GM12878 (cell line): ENCODE measurements around the gene ARHGAP6. TPM values are rescaled to one million over a fixed set of nuclear protein-coding genes. Genes with fewer than 3 reads are reported as not detected.
A peak's percentile ranks its signal among the peaks of the same experiment; 100 is the strongest.

Experiments
- ATAC-seq: fragments of 200-7000 bp; cut with Tn5 transposase; 3 replicates; pipeline ENCODE4 v1.9.1; 2020; ENCODE audit warnings: mild to moderate bottlenecking, moderate library complexity
- BruUV-seq: library from RNA; stranded (reverse); fragments of 400-500 nt; replicated peaks from 2 replicates; lab custom pipeline; 2021; lab: Mats Ljungman, UMichigan
- CTCF ChIA-PET: fragments of 300-600 bp; sonication (Branson Sonifier 250); formaldehyde crosslinking; extraction: SDS; loops from one replicate; lab custom pipeline; 2021; ENCODE audit warnings: inconsistent platforms; lab: Yijun Ruan, JAX
- POLR2A ChIA-PET: fragments of 350-600 bp; formaldehyde crosslinking; extraction: SDS; loops from one replicate; lab custom pipeline; 2021; ENCODE audit warnings: inconsistent platforms; lab: Charles Lee
- RAD21 ChIA-PET: fragments of 300-600 bp; sonication (Branson Sonifier 250); formaldehyde crosslinking; loops from one replicate; lab custom pipeline; 2023; ENCODE audit warnings: antibody characterized with exemption; ENCODE audit not compliant: unreplicated experiment; lab: Charles Lee
- SMC1A ChIA-PET: fragments of 300-600 bp; sonication (Branson Sonifier 250); formaldehyde crosslinking; loops from one replicate; lab custom pipeline; 2023; ENCODE audit not compliant: unreplicated experiment, uncharacterized antibody; lab: Charles Lee
- DNase-seq: peaks from one replicate; pipeline ENCODE4 v3.0.0-alpha.2; 2011; ENCODE audit warnings: low read depth, low spot score
- FAIRE-seq: peaks from 3 replicates; lab custom pipeline; 2011; peaks lifted over from hg19 to GRCh38; lab: Jason Lieb, UNC
- H2AFZ ChIP-seq: 2 replicates; pipeline ENCODE4 v1.6.0; 2011; ENCODE audit warnings: low read depth, low read length, control low read depth; ENCODE audit not compliant: control insufficient read depth
- H3K27ac ChIP-seq: 2 replicates; pipeline ENCODE4 v1.5.1; 2011; ENCODE audit warnings: control low read depth; ENCODE audit not compliant: control insufficient read depth, insufficient read depth
- H3K27me3 ChIP-seq, 2 experiments: replicated peaks in 1 of 2; 2 replicates each; pipeline versions ENCODE4 v1.6.0 to v1.6.1; 2011; ENCODE audit warnings: low read length in 1 of 2; ENCODE audit not compliant: control insufficient read depth in 2 of 2, insufficient read depth in 2 of 2
- H3K36me3 ChIP-seq, 2 experiments: 2 replicates each; pipeline ENCODE4 v1.5.1; 2011; ENCODE audit warnings: low read length in 1 of 2; ENCODE audit not compliant: control insufficient read depth in 2 of 2, insufficient read depth in 2 of 2
- H3K4me1 ChIP-seq: 2 replicates; pipeline ENCODE4 v1.6.1; 2011; ENCODE audit warnings: mild to moderate bottlenecking, low read length, moderate library complexity, mixed read lengths; ENCODE audit not compliant: control insufficient read depth, insufficient read depth
- H3K4me2 ChIP-seq: 2 replicates; pipeline ENCODE4 v1.6.0; 2011; ENCODE audit warnings: control low read depth; ENCODE audit not compliant: control insufficient read depth, insufficient read depth
- H3K4me3 ChIP-seq: fragments of 200-600 bp; sonication (generic); 2 replicates; pipeline ENCODE4 v1.5.1; 2016
- H3K79me2 ChIP-seq: 2 replicates; pipeline ENCODE4 v1.6.0; 2011; ENCODE audit warnings: low read length; ENCODE audit not compliant: control insufficient read depth, insufficient read depth
- H3K9ac ChIP-seq: 2 replicates; pipeline ENCODE4 v1.8.0; 2011; ENCODE audit warnings: low read length, control low read depth, mixed read lengths; ENCODE audit not compliant: control insufficient read depth, insufficient read depth
- H3K9me3 ChIP-seq: replicated peaks from 3 replicates; pipeline ENCODE4 v1.5.1; 2011; ENCODE audit warnings: mild to moderate bottlenecking, low read length; ENCODE audit not compliant: control insufficient read depth, insufficient read depth
- H4K20me1 ChIP-seq: 2 replicates; pipeline ENCODE4 v1.6.0; 2011; ENCODE audit not compliant: control insufficient read depth, insufficient read depth
- BCL11A ChIP-seq: IDR thresholded peaks from 2 replicates; pipeline ENCODE4 v1.6.1; 2011; ENCODE audit warnings: low read depth, low read length
- BRCA1 ChIP-seq: IDR thresholded peaks from 2 replicates; pipeline ENCODE4 v1.6.1; 2011; ENCODE audit warnings: low read depth, low read length, improper control_type of control experiment
- PML ChIP-seq: IDR thresholded peaks from 2 replicates; pipeline ENCODE4 v1.6.1; 2012; ENCODE audit warnings: low read length, inconsistent platforms
- SRF ChIP-seq, 2 experiments: IDR thresholded peaks; 2 replicates each; pipeline ENCODE4 v1.6.1; 2011; ENCODE audit warnings: low read depth in 2 of 2, low read length in 2 of 2, mild to moderate bottlenecking in 1 of 2, moderate library complexity in 1 of 2
- WGBS: methylation state at CpG from one replicate; pipeline ENCODE4 v1.1.6; 2016; ENCODE audit warnings: low lambda C conversion rate; ENCODE audit not compliant: insufficient replicate concordance, insufficient coverage; ENCODE audit errors: missing lambda C conversion rate; 5-methylcytosine and 5-hydroxymethylcytosine counted together
- in situ Hi-C: fragments of 300-500 bp; cut with MboI; formaldehyde crosslinking; loops from 9 replicates; pipeline ENCODE4 v1.14.3; 2018; ENCODE audit warnings: mixed read lengths
- intact Hi-C: fragments of 100-400 bp; cut with micrococcal nuclease; formaldehyde crosslinking; loops from one replicate; pipeline ENCODE4 v1.14.2; 2022; ENCODE audit not compliant: unreplicated experiment
- polyA plus RNA-seq, 11 experiments: library from polyadenylated mRNA; depleted of rRNA in 4 of 11; unstranded in 6 of 11; stranded (reverse) in 5 of 11; fragments of >200 nt; fragmentation: Nextera tagmentation in 4 of 11; fragmentation: Illumina TruSeq in 1 of 11; extraction: Ambion mirVana in 4 of 11; extraction: Trizol in 1 of 11; gene quantifications; 1 replicate in 1 of 11; 2 replicates in 10 of 11; pipeline versions ENCODE4 v1.2.1 to v1.2.3, GENCODE V29; 2011 to 2016; ENCODE audit warnings: inconsistent platforms in 2 of 11, missing spikeins in 2 of 11, low read depth in 1 of 11
- total RNA-seq, 4 experiments: library from RNA; depleted of rRNA in 3 of 4; stranded (reverse); fragments of >200 nt in 3 of 4; fragmentation: Illumina TruSeq in 1 of 4; extraction: Trizol in 1 of 4; gene quantifications; 2 replicates each; pipeline versions ENCODE4 v1.2.1 to v1.2.3, GENCODE V29; 2013 to 2021
- TF ChIP-seq, protein P1 (sequence below): fragments of 450-650 bp; IDR thresholded peaks from 2 replicates; pipeline ENCODE4 v1.6.1; 2017; ENCODE audit warnings: low read depth, mild to moderate bottlenecking, moderate library complexity

Gene ARHGAP6
- total and polyA plus RNA-seq, 10 of the 15 experiments (the other 5 are each of a cell fraction or from before 2014, with no cell fraction given): 0.20 to 1.8 (median 0.76) TPM

DNA sequence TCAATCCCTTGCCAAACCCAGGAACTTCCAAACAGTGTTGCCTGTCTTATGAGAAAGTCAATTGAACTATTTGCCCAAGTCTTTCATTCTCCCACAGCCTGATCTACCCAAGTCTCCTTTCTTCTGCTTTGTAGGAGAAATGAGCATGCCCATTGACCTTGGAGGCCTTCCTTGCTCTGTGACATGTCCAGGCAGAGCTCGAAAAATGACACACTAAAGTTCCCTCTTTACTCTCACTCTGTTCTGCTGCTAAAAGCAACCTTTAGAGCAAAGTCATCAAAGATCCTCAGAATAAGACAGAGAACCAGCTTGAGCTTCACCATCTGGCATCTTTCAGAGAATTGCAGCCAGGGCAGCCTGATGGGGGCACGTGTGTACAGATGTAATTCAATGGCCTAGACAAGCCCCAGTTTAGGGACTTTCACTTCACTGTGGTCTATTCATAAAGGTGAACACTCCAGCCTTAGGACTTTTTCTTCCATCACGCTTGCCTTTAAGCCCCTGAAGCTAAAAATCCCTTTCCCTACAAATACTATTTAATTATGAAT is 236.1 kb downstream of the ARHGAP6 start:
- CTCF ChIA-PET: interaction anchor here (0.6 kb wide), 1 partner anchor 1275 kb away, joined by 3 read pairs; no protein-coding TSS in a partner anchor
- BruUV-seq: no TSS peak

More for the DNA sequence above, 236.1 kb downstream of the ARHGAP6 start:
- TF ChIP-seq, protein P1, sequence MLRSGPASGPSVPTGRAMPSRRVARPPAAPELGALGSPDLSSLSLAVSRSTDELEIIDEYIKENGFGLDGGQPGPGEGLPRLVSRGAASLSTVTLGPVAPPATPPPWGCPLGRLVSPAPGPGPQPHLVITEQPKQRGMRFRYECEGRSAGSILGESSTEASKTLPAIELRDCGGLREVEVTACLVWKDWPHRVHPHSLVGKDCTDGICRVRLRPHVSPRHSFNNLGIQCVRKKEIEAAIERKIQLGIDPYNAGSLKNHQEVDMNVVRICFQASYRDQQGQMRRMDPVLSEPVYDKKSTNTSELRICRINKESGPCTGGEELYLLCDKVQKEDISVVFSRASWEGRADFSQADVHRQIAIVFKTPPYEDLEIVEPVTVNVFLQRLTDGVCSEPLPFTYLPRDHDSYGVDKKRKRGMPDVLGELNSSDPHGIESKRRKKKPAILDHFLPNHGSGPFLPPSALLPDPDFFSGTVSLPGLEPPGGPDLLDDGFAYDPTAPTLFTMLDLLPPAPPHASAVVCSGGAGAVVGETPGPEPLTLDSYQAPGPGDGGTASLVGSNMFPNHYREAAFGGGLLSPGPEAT: no peak
- TF ChIP-seq BRCA1: no peak
- TF ChIP-seq PML: no peak
- TF ChIP-seq BCL11A: no peak
- TF ChIP-seq SRF (IDR thresholded peaks at IDR 0.05; ENCODE audit: low read depth in 2 of 2, low read length in 2 of 2): no peak
- no peaks in the 10 kb centered on the region for H4K20me1 ChIP-seq
- no peaks in the 10 kb centered on the region for H3K79me2 ChIP-seq
- 2% methylated on average over 3 of the region's 3 CpGs for WGBS
- RAD21 ChIA-PET: no interaction called here
- H3K36me3 ChIP-seq: no peaks in the 10 kb centered on the region
- no peak overlapping the region for H3K4me2 ChIP-seq
- in situ Hi-C loops (no loop called here), intact Hi-C loops (loop anchor here (5.0 kb wide), 1 partner anchor 47 kb away; no protein-coding TSS in a partner anchor)
- H3K9me3 ChIP-seq: no peaks in the 10 kb centered on the region
- no peak overlapping the region for H3K27ac ChIP-seq
- SMC1A ChIA-PET: interaction anchor here (0.9 to 1.0 kb wide), 2 partner anchors 52 kb away, joined by 3 to 4 read pairs; no protein-coding TSS in a partner anchor
- DNase-seq (no peak), FAIRE-seq (no peak), ATAC-seq (peak; percentile 47)
- no peaks in the 10 kb centered on the region for H3K4me1 ChIP-seq
- no peak overlapping the region for H3K9ac ChIP-seq
- H3K27me3 ChIP-seq: no peaks in the 10 kb centered on the region; a peak in 1 of 4 replicates
- H2AFZ ChIP-seq: peak overlapping the region; percentile 33
- no peak overlapping the region for H3K4me3 ChIP-seq
- POLR2A ChIA-PET: no interaction called here
